Spleen (tissue), 7 donors: ENCODE data around the gene PARVA.

Experiments
- CTCF ChIP-seq, 11 experiments: fragments of 200-600 bp in 7 of 11; fragments of 450-650 bp in 4 of 11; sonication (generic) in 4 of 11; IDR thresholded peaks in 8 of 11; conservative IDR thresholded peaks in 3 of 11; 1 replicate in 7 of 11; 2 replicates in 4 of 11; pipeline versions ENCODE4 v1.4.0 to v1.8.0; 2016 to 2021; ENCODE audit warnings: antibody characterized with exemption in 11 of 11, inconsistent platforms in 4 of 11, mild to moderate bottlenecking in 1 of 11
- POLR2A ChIP-seq, 3 donors: fragments of 450-650 bp; IDR thresholded peaks; one replicate each; pipeline ENCODE4 v1.5.1; 2017; ENCODE audit warnings: antibody characterized with exemption in 3 of 3, mild to moderate bottlenecking in 1 of 3
- POLR2AphosphoS5 ChIP-seq, 3 donors: sonication (generic); formaldehyde crosslinking; IDR thresholded peaks; one replicate each; pipeline ENCODE4 v1.5.1; 2017; ENCODE audit warnings: antibody characterized with exemption in 3 of 3
- donor health status: DM: no; HTN: no; CAD: no; lungs with moderate emphysema.
- donor health status: DM: no; HTN: no; CAD: no.
- donor health status: DM: no; HTN: no; CAD: no.

DNA sequence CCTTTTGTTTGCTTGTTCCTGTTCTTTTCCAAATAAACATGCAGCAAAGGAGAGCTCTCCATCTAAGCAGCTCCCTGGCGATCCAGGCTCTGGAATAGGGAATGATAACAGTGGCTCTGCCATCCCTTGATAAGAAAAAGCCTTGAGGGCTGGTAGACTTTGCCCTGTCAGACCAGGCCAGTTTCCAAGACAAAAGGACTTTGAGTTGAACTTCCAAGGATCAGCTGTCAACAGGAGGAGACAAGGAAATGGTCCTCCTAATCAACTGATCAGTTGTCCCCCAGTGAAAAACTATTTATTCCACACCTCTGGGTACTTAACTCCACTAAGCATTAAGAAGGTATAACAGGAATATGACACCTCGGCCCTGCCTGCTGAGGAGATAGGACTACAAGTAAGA, 127.8 kb downstream of the PARVA start:
- TF ChIP-seq POLR2AphosphoS5 (IDR thresholded peaks at IDR 0.05) (no peak), CTCF (IDR thresholded peaks at IDR 0.05 in 8 of 11, conservative IDR thresholded peaks at IDR 0.05 in 3 of 11) (no peak), POLR2A (IDR thresholded peaks at IDR 0.05) (no peak)
